Ecto neural progenitor cell (in vitro differentiated cells): ENCODE results near the gene MSI1.
A peak's percentile ranks its signal among the peaks of the same experiment; 100 is the strongest.

Source experiments
- DNase-seq: peaks from one replicate; pipeline ENCODE4 v3.0.0-alpha.2; 2018; ENCODE audit warnings: low spot score

MSI1 gene

GRCh38 chr12:120368789-120369602, at the start of gene MSI1:
Gene MSI1 (minus strand): TSS chr12:120369164. CDS start chr12:120369091, 73 bp downstream.
- peak; percentile 81 for DNase-seq

- no peak for DNase-seq
Observed at GRCh38 chr12:120417917-120418580, 49.1 kb upstream of the MSI1 start.

- no peak for DNase-seq
Observed at GRCh38 chr12:120416490-120417216, 47.7 kb upstream of the MSI1 start.

- peak; percentile 88 for DNase-seq
Observed at GRCh38 chr12:120413901-120414695, 45.1 kb upstream of the MSI1 start.

GRCh38 chr12:120412421-120412820, 43.5 kb upstream of the MSI1 start:
- no peak for DNase-seq

- DNase-seq, result no peak
Observed at GRCh38 chr12:120408771-120409170, 39.8 kb upstream of the MSI1 start.

GRCh38 chr12:120406553-120406952, 37.6 kb upstream of the MSI1 start:
- DNase-seq, result no peak

GRCh38 chr12:120406069-120406468, 37.1 kb upstream of the MSI1 start:
- DNase-seq, result no peak

GRCh38 chr12:120404271-120404670, 35.3 kb upstream of the MSI1 start:
- no peak for DNase-seq

- DNase-seq, result no peak
Observed at GRCh38 chr12:120403869-120404268, 34.9 kb upstream of the MSI1 start.

- DNase-seq, result peak; percentile 84
Observed at GRCh38 chr12:120402217-120402616, 33.3 kb upstream of the MSI1 start.

GRCh38 chr12:120399531-120399930, 30.6 kb upstream of the MSI1 start:
- DNase-seq, result no peak

GRCh38 chr12:120397824-120398540, 29.0 kb upstream of the MSI1 start:
- DNase-seq, result peak; percentile 95

- DNase-seq, result peak; percentile 84
Observed at GRCh38 chr12:120394483-120395367, 25.8 kb upstream of the MSI1 start.

- no peak for DNase-seq
Observed at GRCh38 chr12:120390540-120391120, 21.7 kb upstream of the MSI1 start.

- peak; percentile 91 for DNase-seq
Observed at GRCh38 chr12:120388691-120389481, 19.9 kb upstream of the MSI1 start.

GRCh38 chr12:120381752-120382419, 12.9 kb upstream of the MSI1 start:
- DNase-seq, result no peak

GRCh38 chr12:120378036-120378435, 9.1 kb upstream of the MSI1 start:
- no peak for DNase-seq
